GM23338 (cell line): ENCODE measurements around the gene AMOTL1. TPM values are rescaled to one million over a fixed set of nuclear protein-coding genes. Genes with fewer than 3 reads are reported as not detected.

Experiments
- ATAC-seq: fragments of 200-7000 bp; cut with Tn5 transposase; 3 replicates; pipeline ENCODE4 v1.9.1; 2020
- DNase-seq: peaks from one replicate; pipeline ENCODE4 v3.0.0-alpha.2; 2015; ENCODE audit warnings: low spot score
- H2AFZ ChIP-seq: fragments of 200-600 bp; sonication (generic); 2 replicates; pipeline ENCODE4 v1.8.0; 2016; ENCODE audit warnings: antibody characterized with exemption, mild to moderate bottlenecking, moderate library complexity
- H3F3A ChIP-seq: fragments of 200-600 bp; sonication (generic); replicated peaks from 2 replicates; pipeline ENCODE4 v1.8.0; 2017; ENCODE audit warnings: antibody characterized with exemption, mixed run types, low read depth
- H3K27ac ChIP-seq: fragments of 200-600 bp; sonication (generic); 2 replicates; pipeline ENCODE4 v1.6.1; 2016; ENCODE audit warnings: low read depth
- H3K27me3 ChIP-seq: fragments of 200-600 bp; sonication (generic); 2 replicates; pipeline ENCODE4 v1.8.0; 2016; ENCODE audit warnings: mild to moderate bottlenecking, mixed run types, moderate library complexity; ENCODE audit not compliant: insufficient read depth
- H3K36me3 ChIP-seq: fragments of 200-600 bp; sonication (generic); 2 replicates; pipeline ENCODE4 v1.8.0; 2016; ENCODE audit warnings: mild to moderate bottlenecking; ENCODE audit not compliant: insufficient read depth
- H3K4me1 ChIP-seq: fragments of 200-600 bp; sonication (generic); 2 replicates; pipeline ENCODE4 v1.8.0; 2016; ENCODE audit warnings: mild to moderate bottlenecking, moderate library complexity; ENCODE audit not compliant: insufficient read depth
- H3K4me2 ChIP-seq: fragments of 200-600 bp; sonication (generic); 2 replicates; pipeline ENCODE4 v1.7.1; 2017; ENCODE audit warnings: mixed run types
- H3K4me3 ChIP-seq: fragments of 200-600 bp; sonication (generic); 2 replicates; pipeline ENCODE4 v1.6.1; 2016; ENCODE audit warnings: mixed run types
- H3K79me2 ChIP-seq: fragments of 200-600 bp; sonication (generic); replicated peaks from 2 replicates; pipeline ENCODE4 v1.8.0; 2017; ENCODE audit warnings: mild to moderate bottlenecking; ENCODE audit not compliant: insufficient read depth
- H3K9me2 ChIP-seq: fragments of 200-600 bp; sonication (generic); 2 replicates; pipeline ENCODE4 v1.8.0; 2017; ENCODE audit not compliant: insufficient read depth
- H4K20me1 ChIP-seq: fragments of 200-600 bp; sonication (generic); replicated peaks from 2 replicates; pipeline ENCODE4 v1.8.0; 2017; ENCODE audit warnings: mild to moderate bottlenecking; ENCODE audit not compliant: insufficient read depth
- H3K27ac Mint-ChIP-seq: 2 replicates; pipeline ENCODE4 v1.8.0; 2020; ENCODE audit warnings: inconsistent platforms, mild to moderate bottlenecking, moderate library complexity, mixed read lengths
- H3K27me3 Mint-ChIP-seq: 3 replicates; pipeline ENCODE4 v1.8.0; 2022; ENCODE audit warnings: low read depth, mild to moderate bottlenecking, moderate library complexity, mixed read lengths, inconsistent platforms; ENCODE audit not compliant: insufficient read depth, poor library complexity
- H3K36me3 Mint-ChIP-seq: 3 replicates; pipeline ENCODE4 v1.8.0; 2021; ENCODE audit warnings: low read depth, mild to moderate bottlenecking, inconsistent platforms, moderate library complexity, mixed read lengths
- H3K4me1 Mint-ChIP-seq: 3 replicates; pipeline ENCODE4 v1.8.0; 2020; ENCODE audit warnings: mild to moderate bottlenecking, inconsistent platforms, mixed read lengths
- H3K4me3 Mint-ChIP-seq: 3 replicates; pipeline ENCODE4 v1.8.0; 2021; ENCODE audit warnings: moderate library complexity, mild to moderate bottlenecking, inconsistent platforms, mixed read lengths
- H3K9me3 Mint-ChIP-seq: 3 replicates; pipeline ENCODE4 v1.8.0; 2020; ENCODE audit warnings: moderate library complexity, mild to moderate bottlenecking, inconsistent platforms, mixed read lengths
- CREB1 ChIP-seq: fragments of 250-450 bp; sonication (Bioruptor Pico); IDR thresholded peaks from 2 replicates; pipeline ENCODE4 v1.5.0; 2020; ENCODE audit warnings: low read depth, mild to moderate bottlenecking, moderate library complexity
- EZH2 ChIP-seq: fragments of 200-600 bp; sonication (generic); IDR thresholded peaks from one replicate; pipeline ENCODE4 v1.8.0; 2017; ENCODE audit warnings: antibody characterized with exemption, mild to moderate bottlenecking, low read depth; ENCODE audit not compliant: unreplicated experiment
- EZH2phosphoT487 ChIP-seq: fragments of 200-600 bp; sonication (generic); IDR thresholded peaks from one replicate; pipeline ENCODE4 v1.8.1; 2018; ENCODE audit warnings: antibody characterized with exemption; ENCODE audit not compliant: unreplicated experiment
- JUNB ChIP-seq: IDR thresholded peaks from one replicate; pipeline ENCODE4 v1.6.1; 2016; ENCODE audit warnings: antibody characterized with exemption; ENCODE audit not compliant: unreplicated experiment
- NANOG ChIP-seq: IDR thresholded peaks from 2 replicates; pipeline ENCODE4 v1.6.1; 2016; ENCODE audit warnings: antibody characterized with exemption, borderline replicate concordance
- POLR2AphosphoS5 ChIP-seq: IDR thresholded peaks from 2 replicates; pipeline ENCODE4 v1.6.1; 2016; ENCODE audit warnings: antibody characterized with exemption, low read depth
- STAT1 ChIP-seq: IDR thresholded peaks from one replicate; pipeline ENCODE4 v1.6.1; 2016; ENCODE audit warnings: antibody characterized with exemption; ENCODE audit not compliant: unreplicated experiment
- ZNF114 ChIP-seq: fragments of 250-450 bp; sonication (Bioruptor Pico); IDR thresholded peaks from 2 replicates; pipeline ENCODE4 v1.5.0; 2020; ENCODE audit warnings: mild to moderate bottlenecking, moderate library complexity
- ZNF331 ChIP-seq: fragments of 250-450 bp; sonication (Bioruptor Pico); IDR thresholded peaks from 2 replicates; pipeline ENCODE4 v1.5.0; 2020; ENCODE audit warnings: low read depth, mild to moderate bottlenecking, moderate library complexity
- polyA plus RNA-seq: library from polyadenylated mRNA; unstranded; fragments of >200 nt; fragmentation: Nextera tagmentation; extraction: Ambion mirVana; gene quantifications from 2 replicates; pipeline ENCODE4 v1.2.1, GENCODE V29; 2016
- total RNA-seq: library from RNA; depleted of rRNA; stranded (reverse); fragments of >200 nt; shearing (Covaris generic); gene quantifications from 2 replicates; pipeline ENCODE4 v1.2.3, GENCODE V29; 2014
- TF ChIP-seq, protein P1 (sequence below): IDR thresholded peaks from one replicate; pipeline ENCODE4 v1.6.1; 2018; ENCODE audit warnings: antibody characterized with exemption; ENCODE audit not compliant: unreplicated experiment
- TF ChIP-seq, protein P2 (sequence below): IDR thresholded peaks from 2 replicates; pipeline ENCODE4 v1.6.1; 2016; ENCODE audit warnings: antibody characterized with exemption
- TF ChIP-seq, protein P3 (sequence below): fragments of 250-450 bp; sonication (Bioruptor Pico); IDR thresholded peaks from 2 replicates; pipeline ENCODE4 v1.5.0; 2020; ENCODE audit warnings: mild to moderate bottlenecking, moderate library complexity
- TF ChIP-seq, protein P4 (sequence below), 2 experiments: fragments of 200-600 bp in 1 of 2; sonication (generic) in 1 of 2; conservative IDR thresholded peaks; 2 replicates each; pipeline versions ENCODE4 v1.5.1 to v1.6.1; 2016 to 2017; ENCODE audit warnings: antibody characterized with exemption in 2 of 2, low read depth in 2 of 2, mild to moderate bottlenecking in 2 of 2, moderate library complexity in 1 of 2

The AMOTL1 gene
- total and polyA plus RNA-seq, 2 experiments from 2014 or later: 4.3 to 18.7 TPM

DNA sequence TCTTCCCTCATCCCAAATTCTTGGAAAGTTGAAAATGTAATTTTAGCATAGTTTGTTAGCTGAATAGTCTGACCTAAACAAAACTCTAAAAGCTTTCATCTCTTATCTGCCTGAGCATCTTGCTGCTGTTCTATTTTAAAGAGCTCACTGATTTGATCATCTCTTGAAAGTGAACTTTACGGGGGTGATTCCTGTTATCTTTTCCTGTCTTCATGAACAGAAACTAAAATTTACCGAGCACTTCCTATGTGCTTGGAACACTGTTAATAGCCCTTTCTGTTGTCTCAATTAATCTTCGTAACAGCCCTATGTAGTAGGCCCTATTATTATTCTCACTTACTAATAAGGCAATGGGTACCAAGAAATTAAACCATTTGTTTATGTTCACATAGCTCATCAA lies 12.3 kb downstream of the AMOTL1 start:
- Histone ChIP-seq H3K27ac (no peak overlapping the region), H3K79me2 (peaks cover 95% of the 10 kb centered on the region), H3K4me3 (no peak overlapping the region), H3K27me3 (no peaks in the 10 kb centered on the region), H3K4me1 (peaks cover 44% of the 10 kb centered on the region), H4K20me1 (no peaks in the 10 kb centered on the region), H3K9me2 (peaks cover 11% of the 10 kb centered on the region), H3K36me3 (no peaks in the 10 kb centered on the region), H3K4me2 (peak overlapping the region; percentile 50; the same call in 1 of the 2 replicates), H2AFZ (no peak overlapping the region), H3F3A (no peaks in the 10 kb centered on the region)
- TF ChIP-seq, protein P1, sequence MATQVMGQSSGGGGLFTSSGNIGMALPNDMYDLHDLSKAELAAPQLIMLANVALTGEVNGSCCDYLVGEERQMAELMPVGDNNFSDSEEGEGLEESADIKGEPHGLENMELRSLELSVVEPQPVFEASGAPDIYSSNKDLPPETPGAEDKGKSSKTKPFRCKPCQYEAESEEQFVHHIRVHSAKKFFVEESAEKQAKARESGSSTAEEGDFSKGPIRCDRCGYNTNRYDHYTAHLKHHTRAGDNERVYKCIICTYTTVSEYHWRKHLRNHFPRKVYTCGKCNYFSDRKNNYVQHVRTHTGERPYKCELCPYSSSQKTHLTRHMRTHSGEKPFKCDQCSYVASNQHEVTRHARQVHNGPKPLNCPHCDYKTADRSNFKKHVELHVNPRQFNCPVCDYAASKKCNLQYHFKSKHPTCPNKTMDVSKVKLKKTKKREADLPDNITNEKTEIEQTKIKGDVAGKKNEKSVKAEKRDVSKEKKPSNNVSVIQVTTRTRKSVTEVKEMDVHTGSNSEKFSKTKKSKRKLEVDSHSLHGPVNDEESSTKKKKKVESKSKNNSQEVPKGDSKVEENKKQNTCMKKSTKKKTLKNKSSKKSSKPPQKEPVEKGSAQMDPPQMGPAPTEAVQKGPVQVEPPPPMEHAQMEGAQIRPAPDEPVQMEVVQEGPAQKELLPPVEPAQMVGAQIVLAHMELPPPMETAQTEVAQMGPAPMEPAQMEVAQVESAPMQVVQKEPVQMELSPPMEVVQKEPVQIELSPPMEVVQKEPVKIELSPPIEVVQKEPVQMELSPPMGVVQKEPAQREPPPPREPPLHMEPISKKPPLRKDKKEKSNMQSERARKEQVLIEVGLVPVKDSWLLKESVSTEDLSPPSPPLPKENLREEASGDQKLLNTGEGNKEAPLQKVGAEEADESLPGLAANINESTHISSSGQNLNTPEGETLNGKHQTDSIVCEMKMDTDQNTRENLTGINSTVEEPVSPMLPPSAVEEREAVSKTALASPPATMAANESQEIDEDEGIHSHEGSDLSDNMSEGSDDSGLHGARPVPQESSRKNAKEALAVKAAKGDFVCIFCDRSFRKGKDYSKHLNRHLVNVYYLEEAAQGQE: no peak
- no peak for TF ChIP-seq ZNF331 (CRISPR knock-in tag)
- TF ChIP-seq STAT1: no peak
- no peak for TF ChIP-seq JUNB
- no peak for TF ChIP-seq CREB1 (CRISPR knock-in tag)
- no peak for TF ChIP-seq POLR2AphosphoS5
- no peak for TF ChIP-seq EZH2phosphoT487
- TF ChIP-seq EZH2: no peak
- TF ChIP-seq, protein P2, sequence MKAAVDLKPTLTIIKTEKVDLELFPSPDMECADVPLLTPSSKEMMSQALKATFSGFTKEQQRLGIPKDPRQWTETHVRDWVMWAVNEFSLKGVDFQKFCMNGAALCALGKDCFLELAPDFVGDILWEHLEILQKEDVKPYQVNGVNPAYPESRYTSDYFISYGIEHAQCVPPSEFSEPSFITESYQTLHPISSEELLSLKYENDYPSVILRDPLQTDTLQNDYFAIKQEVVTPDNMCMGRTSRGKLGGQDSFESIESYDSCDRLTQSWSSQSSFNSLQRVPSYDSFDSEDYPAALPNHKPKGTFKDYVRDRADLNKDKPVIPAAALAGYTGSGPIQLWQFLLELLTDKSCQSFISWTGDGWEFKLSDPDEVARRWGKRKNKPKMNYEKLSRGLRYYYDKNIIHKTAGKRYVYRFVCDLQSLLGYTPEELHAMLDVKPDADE: no peak
- TF ChIP-seq, protein P3, sequence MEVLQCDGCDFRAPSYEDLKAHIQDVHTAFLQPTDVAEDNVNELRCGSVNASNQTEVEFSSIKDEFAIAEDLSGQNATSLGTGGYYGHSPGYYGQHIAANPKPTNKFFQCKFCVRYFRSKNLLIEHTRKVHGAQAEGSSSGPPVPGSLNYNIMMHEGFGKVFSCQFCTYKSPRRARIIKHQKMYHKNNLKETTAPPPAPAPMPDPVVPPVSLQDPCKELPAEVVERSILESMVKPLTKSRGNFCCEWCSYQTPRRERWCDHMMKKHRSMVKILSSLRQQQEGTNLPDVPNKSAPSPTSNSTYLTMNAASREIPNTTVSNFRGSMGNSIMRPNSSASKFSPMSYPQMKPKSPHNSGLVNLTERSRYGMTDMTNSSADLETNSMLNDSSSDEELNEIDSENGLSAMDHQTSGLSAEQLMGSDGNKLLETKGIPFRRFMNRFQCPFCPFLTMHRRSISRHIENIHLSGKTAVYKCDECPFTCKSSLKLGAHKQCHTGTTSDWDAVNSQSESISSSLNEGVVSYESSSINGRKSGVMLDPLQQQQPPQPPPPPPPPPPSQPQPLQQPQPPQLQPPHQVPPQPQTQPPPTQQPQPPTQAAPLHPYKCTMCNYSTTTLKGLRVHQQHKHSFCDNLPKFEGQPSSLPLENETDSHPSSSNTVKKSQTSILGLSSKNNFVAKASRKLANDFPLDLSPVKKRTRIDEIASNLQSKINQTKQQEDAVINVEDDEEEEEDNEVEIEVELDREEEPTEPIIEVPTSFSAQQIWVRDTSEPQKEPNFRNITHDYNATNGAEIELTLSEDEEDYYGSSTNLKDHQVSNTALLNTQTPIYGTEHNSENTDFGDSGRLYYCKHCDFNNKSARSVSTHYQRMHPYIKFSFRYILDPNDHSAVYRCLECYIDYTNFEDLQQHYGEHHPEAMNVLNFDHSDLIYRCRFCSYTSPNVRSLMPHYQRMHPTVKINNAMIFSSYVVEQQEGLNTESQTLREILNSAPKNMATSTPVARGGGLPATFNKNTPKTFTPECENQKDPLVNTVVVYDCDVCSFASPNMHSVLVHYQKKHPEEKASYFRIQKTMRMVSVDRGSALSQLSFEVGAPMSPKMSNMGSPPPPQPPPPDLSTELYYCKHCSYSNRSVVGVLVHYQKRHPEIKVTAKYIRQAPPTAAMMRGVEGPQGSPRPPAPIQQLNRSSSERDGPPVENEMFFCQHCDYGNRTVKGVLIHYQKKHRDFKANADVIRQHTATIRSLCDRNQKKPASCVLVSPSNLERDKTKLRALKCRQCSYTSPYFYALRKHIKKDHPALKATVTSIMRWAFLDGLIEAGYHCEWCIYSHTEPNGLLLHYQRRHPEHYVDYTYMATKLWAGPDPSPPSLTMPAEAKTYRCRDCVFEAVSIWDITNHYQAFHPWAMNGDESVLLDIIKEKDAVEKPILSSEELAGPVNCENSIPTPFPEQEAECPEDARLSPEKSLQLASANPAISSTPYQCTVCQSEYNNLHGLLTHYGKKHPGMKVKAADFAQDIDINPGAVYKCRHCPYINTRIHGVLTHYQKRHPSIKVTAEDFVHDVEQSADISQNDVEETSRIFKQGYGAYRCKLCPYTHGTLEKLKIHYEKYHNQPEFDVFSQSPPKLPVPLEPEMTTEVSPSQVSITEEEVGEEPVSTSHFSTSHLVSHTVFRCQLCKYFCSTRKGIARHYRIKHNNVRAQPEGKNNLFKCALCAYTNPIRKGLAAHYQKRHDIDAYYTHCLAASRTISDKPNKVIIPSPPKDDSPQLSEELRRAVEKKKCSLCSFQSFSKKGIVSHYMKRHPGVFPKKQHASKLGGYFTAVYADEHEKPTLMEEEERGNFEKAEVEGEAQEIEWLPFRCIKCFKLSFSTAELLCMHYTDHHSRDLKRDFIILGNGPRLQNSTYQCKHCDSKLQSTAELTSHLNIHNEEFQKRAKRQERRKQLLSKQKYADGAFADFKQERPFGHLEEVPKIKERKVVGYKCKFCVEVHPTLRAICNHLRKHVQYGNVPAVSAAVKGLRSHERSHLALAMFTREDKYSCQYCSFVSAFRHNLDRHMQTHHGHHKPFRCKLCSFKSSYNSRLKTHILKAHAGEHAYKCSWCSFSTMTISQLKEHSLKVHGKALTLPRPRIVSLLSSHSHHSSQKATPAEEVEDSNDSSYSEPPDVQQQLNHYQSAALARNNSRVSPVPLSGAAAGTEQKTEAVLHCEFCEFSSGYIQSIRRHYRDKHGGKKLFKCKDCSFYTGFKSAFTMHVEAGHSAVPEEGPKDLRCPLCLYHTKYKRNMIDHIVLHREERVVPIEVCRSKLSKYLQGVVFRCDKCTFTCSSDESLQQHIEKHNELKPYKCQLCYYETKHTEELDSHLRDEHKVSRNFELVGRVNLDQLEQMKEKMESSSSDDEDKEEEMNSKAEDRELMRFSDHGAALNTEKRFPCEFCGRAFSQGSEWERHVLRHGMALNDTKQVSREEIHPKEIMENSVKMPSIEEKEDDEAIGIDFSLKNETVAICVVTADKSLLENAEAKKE (CRISPR knock-in tag): no peak
- TF ChIP-seq NANOG: no peak
- TF ChIP-seq, protein P4, sequence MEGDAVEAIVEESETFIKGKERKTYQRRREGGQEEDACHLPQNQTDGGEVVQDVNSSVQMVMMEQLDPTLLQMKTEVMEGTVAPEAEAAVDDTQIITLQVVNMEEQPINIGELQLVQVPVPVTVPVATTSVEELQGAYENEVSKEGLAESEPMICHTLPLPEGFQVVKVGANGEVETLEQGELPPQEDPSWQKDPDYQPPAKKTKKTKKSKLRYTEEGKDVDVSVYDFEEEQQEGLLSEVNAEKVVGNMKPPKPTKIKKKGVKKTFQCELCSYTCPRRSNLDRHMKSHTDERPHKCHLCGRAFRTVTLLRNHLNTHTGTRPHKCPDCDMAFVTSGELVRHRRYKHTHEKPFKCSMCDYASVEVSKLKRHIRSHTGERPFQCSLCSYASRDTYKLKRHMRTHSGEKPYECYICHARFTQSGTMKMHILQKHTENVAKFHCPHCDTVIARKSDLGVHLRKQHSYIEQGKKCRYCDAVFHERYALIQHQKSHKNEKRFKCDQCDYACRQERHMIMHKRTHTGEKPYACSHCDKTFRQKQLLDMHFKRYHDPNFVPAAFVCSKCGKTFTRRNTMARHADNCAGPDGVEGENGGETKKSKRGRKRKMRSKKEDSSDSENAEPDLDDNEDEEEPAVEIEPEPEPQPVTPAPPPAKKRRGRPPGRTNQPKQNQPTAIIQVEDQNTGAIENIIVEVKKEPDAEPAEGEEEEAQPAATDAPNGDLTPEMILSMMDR (conservative IDR thresholded peaks at IDR 0.05; ENCODE audit: low read depth in 2 of 2): no peak
- TF ChIP-seq ZNF114 (CRISPR knock-in tag): no peak
- Mint-ChIP-seq H3K4me1 (peaks cover 63% of the 10 kb centered on the region), H3K27me3 (peaks cover 4% of the 10 kb centered on the region), H3K36me3 (no peaks in the 10 kb centered on the region; the same call in 1 of the 3 replicates), H3K4me3 (no peak overlapping the region), H3K27ac (no peak overlapping the region), H3K9me3 (no peaks in the 10 kb centered on the region)
- no peak for DNase-seq
- ATAC-seq: no peak
